HG02870 (cell line): Measurements from ENCODE around the gene GNAS-AS1.

Experiments used
- ATAC-seq: cut with Tn5 transposase; IDR thresholded peaks from one replicate; pipeline ENCODE4 v1.9.1; 2021; ENCODE audit warnings: mild to moderate bottlenecking, moderate library complexity; ENCODE audit not compliant: unreplicated experiment

Gene GNAS-AS1

GRCh38 chr20:58811334-58811733 lies 39.4 kb downstream of the GNAS-AS1 start:
- ATAC-seq = no peak

DNA sequence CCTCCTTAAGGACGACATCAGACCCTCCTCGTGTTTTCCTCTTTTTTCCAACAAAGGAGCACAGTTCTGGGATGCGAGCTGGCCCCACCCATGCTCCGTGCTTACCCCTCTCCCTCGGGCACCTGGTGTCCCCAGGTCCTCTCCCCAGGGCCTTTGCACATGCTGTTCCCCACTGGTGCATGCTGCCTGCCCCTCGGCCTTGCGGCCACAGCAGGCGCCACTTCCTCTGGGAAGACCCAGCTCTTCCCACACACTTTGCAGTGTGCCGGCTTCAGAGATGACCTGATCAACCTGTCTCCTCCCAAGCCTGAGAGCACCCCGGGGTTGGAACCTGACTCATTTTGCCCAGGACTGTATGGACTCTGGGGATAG lies 39.8 kb downstream of the GNAS-AS1 start:
- no peak for ATAC-seq

GRCh38 chr20:58810116-58810878 lies 40.4 kb downstream of the GNAS-AS1 start:
- ATAC-seq = no peak

DNA sequence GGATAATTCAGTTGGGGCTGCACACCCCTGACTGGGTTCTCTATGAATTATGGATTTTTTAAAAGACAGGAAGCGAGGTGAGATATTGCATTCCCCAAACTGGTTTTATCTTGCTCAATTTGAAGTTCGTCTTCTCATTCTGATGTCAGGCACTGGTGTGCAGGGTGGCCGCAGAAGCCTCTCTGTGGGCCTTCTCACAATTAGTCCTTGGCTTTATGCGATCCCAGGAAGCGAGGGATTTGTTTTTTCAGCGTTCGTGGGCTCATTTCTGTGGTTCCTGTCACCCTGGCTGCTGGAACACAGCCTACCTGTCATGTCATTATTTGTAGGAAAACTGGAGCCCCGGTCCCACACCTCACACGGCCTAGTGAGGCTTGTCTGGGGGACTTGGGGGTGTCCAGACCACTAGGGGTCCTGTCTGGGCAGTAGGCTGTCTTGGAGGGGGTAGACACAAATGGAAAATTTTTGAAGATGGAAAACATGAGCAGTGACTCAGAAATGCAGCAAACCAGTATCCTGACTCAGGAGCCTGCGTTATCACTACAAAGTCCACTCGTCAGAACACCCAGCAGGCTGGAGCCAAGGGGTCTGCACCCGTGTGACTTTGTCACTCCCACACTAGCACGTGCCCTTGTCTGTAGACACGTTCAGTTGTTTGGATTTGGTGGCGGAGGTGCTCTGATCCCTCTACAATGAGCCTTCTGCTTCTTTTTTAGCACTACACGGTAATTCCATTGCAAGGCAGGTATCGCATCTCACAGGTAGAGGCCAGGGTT lies 42.2 kb downstream of the GNAS-AS1 start:
- ATAC-seq = no peak

- no peak for ATAC-seq
Observed at GRCh38 chr20:58807801-58808200, 42.9 kb downstream of the GNAS-AS1 start.

GRCh38 chr20:58803533-58803932 lies 47.2 kb downstream of the GNAS-AS1 start:
- no peak for ATAC-seq

- no peak for ATAC-seq
Observed at GRCh38 chr20:58802061-58802460, 48.6 kb downstream of the GNAS-AS1 start.

DNA sequence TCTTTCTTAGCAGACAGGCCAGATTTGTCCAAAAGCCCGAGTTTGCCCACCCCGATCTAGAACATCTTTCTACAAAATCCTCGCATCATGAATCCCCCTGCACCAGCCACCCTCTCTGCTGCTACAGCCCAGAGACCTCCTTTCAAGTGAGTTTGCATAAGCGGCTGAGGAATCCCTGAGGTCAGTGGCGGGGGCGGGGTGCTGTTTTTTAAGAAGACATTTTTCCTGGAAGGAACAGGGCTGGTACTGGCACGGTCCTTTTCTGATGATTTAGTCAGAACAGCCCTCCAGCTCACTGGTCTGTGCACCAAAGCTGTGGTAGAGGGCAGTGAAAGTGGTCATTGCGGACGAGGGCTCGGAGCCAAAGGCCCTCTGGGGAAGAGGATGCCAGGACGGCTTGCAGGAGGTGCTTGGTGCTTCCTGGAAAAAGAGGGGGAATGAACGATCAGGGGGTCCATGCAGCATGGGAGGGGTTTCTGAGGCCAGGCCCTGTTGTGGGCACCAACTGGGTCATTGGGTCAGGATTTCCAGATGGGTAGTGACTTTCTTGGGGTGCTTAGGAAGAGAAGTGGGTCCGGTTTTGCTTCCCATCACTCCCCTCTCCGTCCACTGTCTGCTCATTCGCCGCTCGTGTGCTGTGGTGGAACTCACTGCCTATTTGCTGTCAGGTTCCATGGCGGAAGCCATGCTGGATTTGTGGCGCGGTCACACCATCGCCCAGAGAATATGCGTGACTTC lies 50.4 kb downstream of the GNAS-AS1 start:
- ATAC-seq = no peak

DNA sequence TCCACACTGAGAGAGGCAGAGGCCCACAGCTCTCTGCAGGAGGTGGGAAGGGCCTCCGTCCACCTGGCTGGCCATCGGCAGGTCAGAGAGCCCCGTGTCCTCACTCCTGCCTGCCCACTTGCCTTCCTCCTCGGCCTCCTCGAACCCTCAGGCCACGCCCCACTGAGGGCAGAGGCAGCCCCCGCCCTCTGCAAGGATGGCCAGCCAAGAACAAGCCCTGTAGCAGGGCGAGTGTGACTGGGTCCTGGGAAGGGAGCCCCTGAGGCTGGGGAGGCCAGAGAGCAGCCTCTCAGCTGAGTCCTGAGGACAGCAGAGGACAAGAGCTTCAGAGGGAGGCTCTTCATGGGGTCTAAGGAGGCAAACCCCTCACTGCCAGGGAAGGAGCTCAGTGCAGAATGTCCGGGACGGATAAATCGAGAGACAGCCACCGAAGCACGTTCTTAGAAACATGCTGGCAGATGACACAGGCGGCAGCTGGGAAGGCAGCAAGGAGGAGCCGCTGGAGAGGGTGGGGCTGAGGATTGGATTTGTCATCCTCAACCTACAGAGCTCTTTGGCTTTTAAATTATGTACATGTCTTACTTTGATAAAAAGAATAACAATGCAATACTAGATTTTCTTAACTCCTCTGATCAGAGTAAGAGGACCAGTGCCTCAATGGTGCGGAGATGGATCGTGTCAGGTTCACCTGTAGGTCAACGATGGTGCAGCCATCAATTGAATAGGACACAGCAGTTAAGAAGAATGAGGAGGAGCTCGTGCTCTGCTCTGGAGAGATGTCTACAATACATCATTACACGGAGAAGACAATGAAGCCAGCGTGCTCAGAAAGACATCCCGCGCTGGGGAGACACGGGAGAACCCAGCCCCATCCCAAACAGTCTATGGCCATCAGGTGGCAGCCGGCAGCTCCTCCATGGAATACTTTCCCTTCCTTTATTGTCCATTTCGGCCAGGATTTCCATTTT lies 53.0 kb downstream of the GNAS-AS1 start:
- ATAC-seq = no peak

GRCh38 chr20:58795923-58796245 lies 54.8 kb downstream of the GNAS-AS1 start:
- no peak for ATAC-seq

GRCh38 chr20:58795181-58795922 lies 55.4 kb downstream of the GNAS-AS1 start:
- ATAC-seq = no peak

DNA sequence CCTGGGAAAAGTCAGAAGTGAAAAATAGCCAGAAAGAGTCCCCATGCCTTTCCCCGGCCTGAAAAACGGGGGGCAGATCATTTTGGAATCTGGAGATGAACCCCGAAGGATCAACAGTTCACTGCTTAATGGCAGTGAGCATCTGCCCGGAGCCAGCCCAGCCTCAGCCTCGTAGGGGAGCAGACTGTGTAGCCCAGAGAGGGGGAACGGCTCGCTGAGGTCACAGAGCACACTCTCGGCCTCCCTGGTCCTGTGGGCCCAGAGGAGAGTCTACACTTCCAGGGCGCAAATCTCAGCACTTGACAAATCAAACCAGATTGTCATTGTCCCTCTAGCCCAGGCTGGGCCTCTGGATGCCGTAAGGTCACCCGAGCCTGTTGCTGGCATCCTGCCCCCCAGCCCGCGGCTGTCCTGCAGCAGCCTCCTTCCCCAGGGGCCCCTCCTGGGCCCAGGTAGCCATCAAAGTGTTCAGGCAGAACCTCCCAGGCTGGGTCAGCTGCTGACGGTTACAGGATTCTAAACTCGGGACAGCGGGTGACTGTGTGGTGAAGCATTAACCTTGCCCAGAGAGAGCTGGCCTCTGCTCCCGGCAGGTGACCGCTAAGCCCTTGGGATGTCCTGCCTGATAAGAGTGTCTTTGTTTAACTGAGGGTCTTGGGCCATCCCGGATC lies 56.1 kb downstream of the GNAS-AS1 start:
- ATAC-seq = no peak

- no peak for ATAC-seq
Observed at GRCh38 chr20:58793512-58794420, 56.9 kb downstream of the GNAS-AS1 start.

DNA sequence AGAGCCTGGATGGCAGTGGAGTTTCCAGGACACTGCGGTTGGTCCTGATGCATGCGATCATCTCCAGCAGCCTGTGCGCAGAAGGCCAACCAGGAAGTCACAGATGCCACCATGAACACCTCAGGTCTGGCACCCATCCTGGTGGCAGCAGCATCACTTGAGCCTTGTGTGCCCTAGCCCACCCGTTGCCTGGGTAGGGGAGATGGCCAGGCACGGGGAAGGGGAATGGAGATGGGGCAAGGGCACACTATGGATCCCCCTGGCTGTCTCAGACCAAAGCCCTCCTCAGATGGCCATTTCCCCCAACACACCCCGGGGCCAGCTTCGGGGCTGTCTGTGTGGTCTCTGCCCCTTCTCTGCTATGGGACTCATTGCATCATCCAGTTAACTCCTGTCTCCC lies 58.3 kb downstream of the GNAS-AS1 start:
- no peak for ATAC-seq

DNA sequence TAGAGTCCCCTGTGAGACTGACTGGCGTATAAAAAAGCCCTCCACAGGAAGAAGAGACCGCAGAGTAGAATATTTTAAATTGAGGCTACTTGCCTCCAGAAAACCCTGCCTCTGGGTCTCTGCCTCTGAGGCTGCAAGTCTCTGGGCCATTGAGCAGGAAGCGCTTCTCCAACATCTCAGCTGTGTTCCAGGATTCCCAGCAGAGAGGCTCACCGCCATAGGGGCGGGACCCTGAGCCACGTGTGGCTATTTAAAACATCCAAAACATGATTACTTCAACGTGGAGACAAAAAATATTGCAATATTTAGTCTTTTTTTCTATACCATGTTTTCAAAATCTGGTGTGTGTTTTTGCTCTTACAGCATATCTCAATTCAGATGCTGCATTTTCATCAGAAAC lies 59.4 kb downstream of the GNAS-AS1 start:
- no peak for ATAC-seq

DNA sequence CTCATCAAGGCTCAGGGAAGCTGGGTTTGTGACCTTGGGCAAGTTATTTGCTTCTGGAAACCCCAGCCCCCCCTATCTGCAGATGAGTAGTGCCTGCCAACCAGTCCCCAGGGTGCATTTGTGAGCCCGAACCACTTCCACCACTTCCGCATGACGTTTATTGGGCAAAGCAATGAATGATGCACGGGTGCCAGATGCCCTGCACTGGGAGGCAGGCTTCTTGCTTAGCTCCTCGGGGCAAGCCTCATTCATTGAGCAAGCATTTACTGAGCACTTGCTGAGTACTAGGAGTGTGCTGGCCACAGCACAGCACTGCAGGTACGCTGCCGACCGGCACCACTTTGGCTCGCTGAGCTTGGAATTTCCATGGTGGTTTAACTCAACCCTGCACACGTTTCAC lies 60.2 kb downstream of the GNAS-AS1 start:
- ATAC-seq = no peak

DNA sequence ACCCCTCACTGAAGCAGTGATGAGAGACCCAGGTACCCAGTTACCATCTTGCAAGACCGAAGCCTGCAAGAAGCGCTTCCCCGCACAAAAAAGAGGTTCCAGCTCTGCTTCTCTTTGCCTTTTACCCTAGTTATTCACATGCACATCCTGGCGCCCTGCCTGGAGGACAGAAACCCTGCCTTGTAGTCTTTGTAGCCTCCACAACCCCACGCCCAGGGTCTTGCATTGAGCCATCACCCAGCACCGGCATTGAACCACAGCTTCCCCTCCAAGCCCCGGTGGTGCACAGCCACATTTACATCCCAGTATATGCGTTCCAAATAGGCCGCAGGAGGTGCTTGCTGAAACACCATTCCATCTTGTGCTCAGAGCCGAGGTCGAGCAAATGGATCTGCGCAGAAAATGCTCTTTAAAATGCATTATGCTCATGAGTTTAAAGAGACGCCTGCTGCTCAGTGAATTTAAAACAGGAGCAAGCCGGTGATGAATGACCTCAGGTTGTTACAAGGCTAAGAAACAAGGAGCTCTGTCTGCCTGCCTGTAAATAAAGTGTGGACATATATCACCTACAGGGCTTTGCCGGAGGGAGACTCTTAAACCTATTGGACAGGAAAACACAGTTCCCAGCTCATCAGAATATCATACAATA lies 61.7 kb downstream of the GNAS-AS1 start:
- no peak for ATAC-seq
